A673 (cell line): ENCODE results near the gene TUBB3. TPM values are rescaled to one million over a fixed set of nuclear protein-coding genes. Genes with fewer than 3 reads are reported as not detected.

Experiments
- BruUV-seq: library from RNA; stranded (reverse); fragments of 400-500 nt; replicated peaks from 2 replicates; lab custom pipeline; 2021; lab: Mats Ljungman, UMichigan
- CTCF ChIA-PET: fragments of 300-600 bp; sonication (Branson Sonifier 250); formaldehyde crosslinking; loops from one replicate; lab custom pipeline; 2022; ENCODE audit warnings: antibody characterized with exemption; lab: Charles Lee
- POLR2A ChIA-PET: fragments of 300-600 bp; sonication (Branson Sonifier 250); formaldehyde crosslinking; loops from one replicate; lab custom pipeline; 2022; ENCODE audit warnings: antibody characterized with exemption; ENCODE audit not compliant: low non-redundant PET; lab: Charles Lee
- DNase-seq: peaks from one replicate; pipeline ENCODE4 v3.0.0-alpha.2; 2015; ENCODE audit warnings: low spot score
- H3K27ac ChIP-seq: fragments of 200-600 bp; sonication (generic); 2 replicates; pipeline ENCODE4 v1.5.1; 2016; ENCODE audit warnings: mixed run types, low read depth, mild to moderate bottlenecking, mixed read lengths, antibody characterized with exemption, low read length; ENCODE audit not compliant: poor library complexity, severe bottlenecking
- H3K27me3 ChIP-seq: fragments of 200-600 bp; sonication (generic); replicated peaks from 2 replicates; pipeline ENCODE4 v1.6.1; 2017; ENCODE audit warnings: mixed run types, low read depth, mild to moderate bottlenecking, mixed read lengths, antibody characterized with exemption, low read length; ENCODE audit not compliant: insufficient read depth, poor library complexity
- H3K36me3 ChIP-seq: fragments of 200-600 bp; sonication (generic); 2 replicates; pipeline ENCODE4 v1.6.1; 2016; ENCODE audit warnings: mixed run types, mild to moderate bottlenecking, mixed read lengths, antibody characterized with exemption, low read length; ENCODE audit not compliant: insufficient read depth, poor library complexity, severe bottlenecking
- H3K4me1 ChIP-seq: fragments of 200-600 bp; sonication (generic); 2 replicates; pipeline ENCODE4 v1.6.1; 2017; ENCODE audit warnings: mixed run types, mild to moderate bottlenecking, mixed read lengths, antibody characterized with exemption, low read length; ENCODE audit not compliant: insufficient read depth, poor library complexity, severe bottlenecking
- H3K4me3 ChIP-seq: fragments of 200-600 bp; sonication (generic); 2 replicates; pipeline ENCODE4 v1.5.1; 2016; ENCODE audit warnings: low read depth, mixed run types, mild to moderate bottlenecking, mixed read lengths, low read length; ENCODE audit not compliant: poor library complexity, severe bottlenecking
- H3K9me3 ChIP-seq: fragments of 200-600 bp; sonication (generic); 2 replicates; pipeline ENCODE4 v1.6.1; 2016; ENCODE audit warnings: mixed run types, low read depth, mild to moderate bottlenecking, mixed read lengths, antibody characterized with exemption, low read length; ENCODE audit not compliant: poor library complexity, severe bottlenecking
- CTCF ChIP-seq: fragments of 300-800, 200-600 bp; sonication (generic); conservative IDR thresholded peaks from 2 replicates; pipeline ENCODE4 v1.5.1; 2017; ENCODE audit warnings: low read depth, mild to moderate bottlenecking, antibody characterized with exemption, low read length, moderate library complexity, mixed read lengths
- EZH2 ChIP-seq: fragments of 200-600 bp; sonication (generic); IDR thresholded peaks from 2 replicates; pipeline ENCODE4 v1.6.1; 2017; ENCODE audit warnings: borderline replicate concordance, low read depth, mild to moderate bottlenecking, mixed read lengths, antibody characterized with exemption, low read length; ENCODE audit not compliant: poor library complexity, severe bottlenecking
- intact Hi-C: fragments of 100-400 bp; cut with micrococcal nuclease; formaldehyde crosslinking; loops from one replicate; pipeline ENCODE4 v1.10.0; 2022; ENCODE audit not compliant: unreplicated experiment
- total RNA-seq: library from RNA; stranded (reverse); gene quantifications from 2 replicates; pipeline ENCODE4 v1.2.3, GENCODE V29; 2021

The TUBB3 gene
- total RNA-seq, 1 experiment from 2014 or later = 297 TPM

- H3K27me3 ChIP-seq = no peaks in the 10 kb centered on the region
- no peaks in the 10 kb centered on the region for H3K4me1 ChIP-seq
- no peaks in the 10 kb centered on the region for H3K9me3 ChIP-seq
- TF ChIP-seq EZH2 (no peak), CTCF (no peak)
- no peak overlapping the region for H3K4me3 ChIP-seq
- ChIA-PET CTCF (no interaction called here), POLR2A (interaction anchor here (0.6 kb wide), 1 partner anchor 329 kb away, joined by 3 read pairs; no protein-coding TSS in a partner anchor)
- no peak for DNase-seq
- H3K36me3 ChIP-seq = peaks cover under 1% of the 10 kb centered on the region
- no peak overlapping the region for H3K27ac ChIP-seq
- no TSS peak for BruUV-seq
- intact Hi-C loops = no loop called here
Observed at GRCh38 chr16:89952049-89952448, 28.9 kb downstream of the TUBB3 start.

GRCh38 chr16:89952551-89952950, 29.4 kb downstream of the TUBB3 start:
- H3K27me3 ChIP-seq = no peaks in the 10 kb centered on the region

GRCh38 chr16:89953671-89954406, 30.7 kb downstream of the TUBB3 start:
- DNase-seq = no peak
- no peaks in the 10 kb centered on the region for H3K27me3 ChIP-seq
- H3K27ac ChIP-seq = no peak overlapping the region
- BruUV-seq = no TSS peak
- intact Hi-C loops = no loop called here
- POLR2A ChIA-PET = no interaction called here
- no peaks in the 10 kb centered on the region for H3K4me1 ChIP-seq
- H3K9me3 ChIP-seq = no peaks in the 10 kb centered on the region
- H3K36me3 ChIP-seq = peaks cover 19% of the 10 kb centered on the region
- no peak for TF ChIP-seq CTCF
- no peak for TF ChIP-seq EZH2
- no peak overlapping the region for H3K4me3 ChIP-seq
- CTCF ChIA-PET = no interaction called here

More at GRCh38 chr16:89952551-89952950, 29.4 kb downstream of the TUBB3 start:
- DNase-seq = no peak
- H3K4me1 ChIP-seq = no peaks in the 10 kb centered on the region
- ChIA-PET POLR2A (no interaction called here), CTCF (no interaction called here)
- H3K36me3 ChIP-seq = peaks cover 6% of the 10 kb centered on the region
- H3K27ac ChIP-seq = no peak overlapping the region
- intact Hi-C loops = no loop called here
- no peak overlapping the region for H3K4me3 ChIP-seq
- BruUV-seq = no TSS peak
- no peak for TF ChIP-seq EZH2
- no peak for TF ChIP-seq CTCF
- H3K9me3 ChIP-seq = no peaks in the 10 kb centered on the region
